SHP77 treated with DMSO at 0.1 percent for 48 hours (cell line): ENCODE measurements around the gene TBL1X.
"Not testable (repeated sequence)": the region's sequence is repeated elsewhere in the genome, so short reads cannot be mapped to it uniquely, and the experiment has no call there.

Source experiments
- DNase-seq: peaks from one replicate; lab custom pipeline; 2025; lab: John Stamatoyannopoulos, UW

Gene TBL1X

DNA sequence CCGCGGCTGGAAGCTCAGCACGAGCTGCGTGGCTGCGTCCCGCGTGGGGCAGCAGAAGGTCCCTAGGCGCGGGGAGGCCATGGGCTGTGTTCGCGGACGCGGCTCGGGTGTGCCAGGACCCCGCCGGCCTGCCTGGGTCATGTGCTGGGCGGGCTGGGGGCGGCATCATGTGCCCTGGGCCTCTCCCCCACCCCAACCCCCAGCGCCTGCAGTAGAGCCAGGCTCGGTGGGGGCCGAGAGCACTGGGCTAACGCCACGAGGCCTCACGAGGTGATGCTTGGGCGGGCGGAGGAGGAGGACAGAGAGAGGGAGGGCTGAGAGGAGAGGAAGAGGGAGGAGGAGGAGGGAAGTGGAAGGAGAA lies 300.9 kb downstream of the TBL1X start, which contains the start of gene GPR143:
TSS of gene GPR143 (minus strand) at position 111 of the 361 bp plus-strand sequence. CDS start at position 81, 30 bp downstream.
- no peak for DNase-seq

GRCh38 chrX:9767375-9767774 lies 302.5 kb downstream of the TBL1X start:
- DNase-seq: no peak

DNA sequence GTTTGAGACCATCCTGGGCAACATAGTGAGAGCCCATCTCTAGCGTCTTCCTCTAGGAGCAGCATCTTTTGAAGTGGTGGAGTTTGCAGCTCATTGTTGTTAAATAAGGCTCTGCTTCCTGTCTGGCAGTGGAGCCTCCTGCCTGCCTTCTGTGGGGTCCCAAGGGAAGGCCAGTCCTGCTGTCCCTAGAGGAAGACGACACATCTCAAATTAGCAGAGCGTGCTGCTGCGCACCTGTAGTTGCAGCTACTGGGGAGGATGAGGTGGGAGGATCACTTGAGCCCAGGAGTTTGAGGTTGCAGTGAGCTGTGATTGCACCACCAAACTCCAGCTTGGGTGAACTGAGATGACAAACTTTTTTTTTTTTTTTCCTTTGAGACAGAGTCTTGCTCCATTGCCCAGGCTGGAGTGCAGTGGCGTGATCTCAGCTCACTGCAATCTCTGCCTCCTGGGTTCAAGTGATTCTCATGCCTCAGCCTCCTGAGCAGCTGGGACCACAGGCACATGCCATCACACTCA lies 303.5 kb downstream of the TBL1X start:
- DNase-seq: not testable (repeated sequence)

- DNase-seq: no peak
These were observed 305.5 kb downstream of the TBL1X start for GRCh38 chrX:9770319-9770718.

- DNase-seq: no peak
These were observed 308.1 kb downstream of the TBL1X start for GRCh38 chrX:9772943-9773342.

DNA sequence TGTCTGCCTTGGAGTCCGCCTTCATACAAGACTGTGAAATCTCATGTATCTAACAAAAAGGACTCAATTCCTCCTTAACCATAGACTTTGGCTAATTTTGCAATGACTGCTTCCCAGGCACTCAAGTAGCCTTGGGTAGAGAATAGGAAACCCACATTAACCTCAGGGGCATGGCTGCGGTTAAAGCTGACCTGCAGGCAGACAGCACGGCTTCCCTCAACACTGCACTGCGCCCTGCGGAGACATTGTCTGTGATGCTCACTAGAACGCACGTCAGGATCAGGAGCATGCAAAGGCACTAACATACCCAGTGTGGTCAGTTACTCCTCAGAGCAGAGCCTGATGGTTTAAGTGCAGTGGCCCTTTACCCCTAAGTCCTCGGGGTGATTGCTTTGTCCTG lies 311.1 kb downstream of the TBL1X start:
- no peak for DNase-seq

DNA sequence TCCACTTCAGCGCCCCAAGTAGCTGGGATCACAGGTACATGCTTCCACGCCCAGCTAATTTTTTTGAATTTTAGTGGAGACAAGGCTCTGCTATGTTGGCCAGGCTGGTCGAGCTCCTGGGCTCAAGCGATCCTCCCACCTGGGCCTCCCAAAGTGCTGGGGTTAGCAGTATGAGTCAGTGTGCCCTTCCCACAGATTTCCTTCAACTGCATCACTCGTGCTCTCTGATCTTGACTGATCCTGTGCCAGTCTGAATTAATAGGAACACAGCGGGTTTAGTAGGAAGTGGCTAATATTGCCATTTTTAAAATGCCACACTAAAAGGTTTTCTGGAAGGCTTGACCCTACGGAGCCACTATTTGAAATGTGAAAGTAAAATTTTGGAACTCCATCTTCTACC lies 317.1 kb downstream of the TBL1X start:
- no peak for DNase-seq

GRCh38 chrX:9784332-9784731 lies 319.5 kb downstream of the TBL1X start:
- no peak for DNase-seq

DNA sequence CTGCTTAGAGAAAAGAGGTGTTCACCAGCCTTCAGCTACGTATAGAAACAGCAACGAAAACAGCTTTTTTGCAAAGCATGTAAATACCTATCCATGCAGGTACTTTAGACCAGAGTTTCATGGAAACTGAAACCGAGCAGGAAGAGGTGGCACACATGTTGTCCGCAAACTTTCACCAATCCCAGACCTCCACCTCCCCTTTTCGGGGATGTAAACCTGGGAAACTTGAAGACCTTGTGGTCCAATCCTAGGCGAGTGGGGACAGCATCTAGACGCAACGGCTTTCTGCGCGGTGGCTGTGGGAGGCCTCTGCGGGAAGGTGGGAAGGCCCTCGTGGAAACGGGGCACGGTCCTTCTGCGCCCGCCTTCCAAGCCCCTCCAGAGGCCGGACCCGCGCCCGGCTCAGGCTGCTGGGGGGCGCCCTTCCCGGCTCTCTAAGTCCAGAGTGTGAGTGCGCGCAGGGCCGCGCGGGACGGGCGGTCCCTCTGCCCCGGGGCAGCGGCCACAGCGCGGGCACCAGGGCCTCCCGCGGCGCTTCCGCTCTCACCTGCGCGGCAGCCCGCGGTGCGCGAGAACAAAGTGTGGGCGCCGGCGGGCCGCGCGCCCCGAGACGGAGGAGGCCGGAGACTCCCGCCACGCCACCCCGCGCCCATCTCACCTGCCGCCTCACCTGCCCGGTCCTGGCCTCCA lies 320.5 kb downstream of the TBL1X start:
- no peak for DNase-seq

DNA sequence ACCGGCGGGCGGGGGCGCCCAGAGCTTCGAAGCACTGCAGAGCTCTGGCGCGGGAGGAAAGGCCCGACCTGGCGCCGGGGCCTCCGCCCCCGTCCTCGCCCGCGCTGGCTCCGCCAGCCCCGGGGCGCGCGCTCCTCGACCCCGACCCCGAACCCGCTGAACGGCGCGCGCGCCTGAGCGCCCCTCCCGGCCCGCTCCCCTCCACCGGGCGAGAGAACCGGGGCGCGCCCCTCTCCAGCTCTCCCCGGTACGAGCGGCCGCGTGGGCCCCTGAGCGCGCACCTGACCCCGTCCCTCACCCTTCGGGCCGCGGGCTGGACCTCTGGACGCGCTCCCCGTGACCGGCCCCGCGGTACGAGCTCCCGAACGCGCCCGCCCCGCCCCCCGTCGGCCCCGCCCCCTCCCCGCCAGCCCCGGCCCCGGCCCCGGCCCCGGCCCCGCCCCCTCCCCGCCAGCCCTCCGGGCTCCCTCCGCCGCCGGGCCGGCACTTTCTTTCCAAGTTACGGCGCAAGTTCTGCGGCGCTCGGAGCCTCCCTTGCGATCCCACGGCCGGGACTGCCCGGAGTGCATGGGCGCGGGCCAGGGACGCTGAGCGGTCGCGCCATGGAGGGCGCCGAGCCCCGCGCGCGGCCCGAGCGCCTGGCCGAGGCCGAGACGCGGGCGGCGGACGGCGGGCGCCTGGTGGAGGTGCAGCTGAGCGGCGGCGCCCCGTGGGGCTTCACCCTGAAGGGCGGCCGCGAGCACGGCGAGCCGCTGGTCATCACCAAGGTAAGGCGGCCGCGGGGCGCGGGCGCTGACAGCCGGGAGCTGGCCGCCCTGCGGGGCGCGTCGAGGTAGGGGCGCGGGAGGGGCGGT lies 321.3 kb downstream of the TBL1X start, which contains the start of gene SHROOM2:
TSS of gene SHROOM2 (plus strand) at position 486 of the 854 bp plus-strand sequence. CDS start at position 603, 117 bp downstream.
- DNase-seq: no peak

DNA sequence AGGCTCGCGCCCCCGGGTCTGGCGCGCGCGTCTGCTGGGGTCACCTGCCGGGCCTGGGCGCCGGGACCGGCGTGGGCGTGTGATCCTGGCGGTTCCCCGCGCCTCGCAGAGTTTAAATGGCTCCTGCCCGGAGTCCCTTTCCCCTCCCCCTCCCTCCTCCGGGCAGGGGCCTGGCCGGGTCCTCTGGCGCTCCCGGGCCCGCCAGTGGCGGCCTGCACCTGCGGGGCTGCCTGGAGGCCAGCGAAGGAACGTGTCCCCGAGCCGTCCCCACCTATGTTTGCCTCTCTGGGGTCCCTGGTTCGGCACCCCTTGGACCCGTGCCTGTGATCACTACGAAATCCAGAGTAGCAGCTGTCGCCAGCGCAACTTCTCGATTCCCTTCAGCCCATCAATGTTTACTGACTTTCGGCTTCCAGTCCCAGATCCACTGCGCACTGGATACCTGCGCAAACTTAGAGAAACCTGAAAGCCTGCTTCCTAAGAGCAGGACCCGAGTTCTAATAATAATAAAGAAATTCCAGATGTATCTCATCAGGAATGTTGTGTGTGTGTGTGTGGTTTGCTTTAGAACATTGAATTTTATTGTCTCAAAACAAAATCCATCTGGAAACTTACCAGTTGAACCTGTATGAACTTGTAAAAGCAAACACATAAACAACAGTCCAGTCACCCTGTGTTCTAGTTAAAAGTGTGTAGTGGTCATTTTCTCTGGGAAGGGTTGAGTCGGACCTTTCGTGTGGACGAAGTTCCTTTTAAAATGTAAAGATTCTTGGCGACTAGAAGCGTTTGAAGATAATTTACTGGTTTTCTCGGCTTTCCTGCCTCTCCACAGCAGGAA lies 322.2 kb downstream of the TBL1X start:
- no peak for DNase-seq

DNA sequence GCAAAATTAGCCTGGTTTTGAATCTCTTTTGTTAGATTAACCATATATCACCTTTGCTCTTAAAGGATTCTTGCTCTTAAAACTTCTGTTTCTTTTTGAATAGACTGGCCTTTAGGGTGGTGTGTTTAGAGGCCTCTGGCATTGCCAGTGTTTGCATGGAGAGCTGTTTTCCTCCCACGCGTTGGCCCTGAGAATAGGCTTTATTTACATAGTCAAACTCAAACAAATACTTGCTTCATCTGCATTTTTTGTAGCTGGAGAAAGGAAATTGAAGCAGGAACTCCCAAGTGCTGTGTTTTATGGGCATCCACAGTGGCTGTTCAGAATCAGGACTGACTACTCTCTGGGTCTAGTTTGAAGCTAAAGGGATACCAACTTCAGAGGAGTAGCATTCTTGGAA lies 324.1 kb downstream of the TBL1X start:
- no peak for DNase-seq

GRCh38 chrX:9789555-9789954 lies 324.7 kb downstream of the TBL1X start:
- DNase-seq: no peak
